DMS153 treated with DMSO at 0.1 percent for 48 hours (cell line): Measurements from ENCODE around the gene CFI.
"Not testable (repeated sequence)": the region's sequence is repeated elsewhere in the genome, so short reads cannot be mapped to it uniquely, and the experiment has no call there.

ENCODE experiments used
- DNase-seq: peaks from one replicate; lab custom pipeline; 2025; ENCODE audit not compliant: unreplicated experiment; lab: John Stamatoyannopoulos, UW

The CFI gene

DNA sequence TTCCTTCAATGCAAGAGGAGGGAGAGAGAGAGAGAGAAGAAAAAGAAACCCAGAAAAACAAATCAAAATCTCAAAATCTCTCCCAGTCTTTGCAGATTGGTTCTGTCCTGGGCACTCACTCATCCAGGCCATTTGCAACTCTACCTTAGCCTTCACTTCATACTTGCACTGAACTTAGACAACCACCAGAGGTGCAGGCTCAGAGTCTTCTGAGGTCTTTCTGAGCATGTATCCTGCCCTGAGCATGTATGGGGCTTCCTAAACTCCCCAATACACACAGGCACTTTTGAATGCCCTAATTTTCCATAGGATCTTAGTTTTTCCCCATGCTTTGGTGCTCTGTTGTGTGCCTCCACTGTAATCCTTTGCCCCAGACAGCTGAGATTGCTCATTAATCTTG is 2.9 kb downstream of the CFI start:
- no peak for DNase-seq

DNA sequence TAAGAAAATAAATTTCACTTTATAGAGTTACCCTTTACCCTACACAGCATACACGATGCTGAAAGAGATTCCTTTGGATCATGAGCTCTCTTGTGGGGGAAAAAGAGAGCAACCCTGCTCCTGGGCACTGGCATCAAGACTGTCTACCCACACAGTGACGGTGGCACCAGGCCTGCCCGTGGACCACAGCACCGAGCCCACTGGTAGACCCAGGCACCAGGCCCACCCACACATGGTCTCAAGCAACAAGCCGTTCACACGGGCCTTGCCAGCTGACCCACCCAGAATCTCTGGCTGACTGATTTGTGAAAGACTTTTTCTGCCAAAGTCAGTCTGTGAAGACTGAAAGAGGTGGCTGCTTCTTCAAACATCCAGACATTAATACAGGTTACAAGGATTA is 6.7 kb downstream of the CFI start:
- no peak for DNase-seq

DNA sequence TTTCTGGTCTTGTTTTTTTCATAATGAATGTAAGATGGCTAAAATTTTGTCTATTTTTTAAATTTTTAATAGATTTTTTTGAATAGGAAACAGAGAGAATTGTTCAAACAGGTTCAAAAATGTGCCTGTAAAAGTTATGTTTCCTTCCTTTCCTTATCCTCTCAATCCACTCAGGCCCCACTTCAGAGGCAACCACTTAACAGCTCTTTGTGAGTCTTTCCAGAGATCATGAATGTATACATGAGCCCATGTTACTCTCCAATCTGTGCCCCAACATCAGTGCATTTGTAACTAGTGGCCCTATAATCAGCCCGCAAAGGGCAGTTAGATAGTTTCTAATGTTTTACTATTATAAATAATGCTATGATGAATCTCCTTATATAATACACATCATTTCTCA is 14.0 kb downstream of the CFI start:
- DNase-seq: no peak

DNA sequence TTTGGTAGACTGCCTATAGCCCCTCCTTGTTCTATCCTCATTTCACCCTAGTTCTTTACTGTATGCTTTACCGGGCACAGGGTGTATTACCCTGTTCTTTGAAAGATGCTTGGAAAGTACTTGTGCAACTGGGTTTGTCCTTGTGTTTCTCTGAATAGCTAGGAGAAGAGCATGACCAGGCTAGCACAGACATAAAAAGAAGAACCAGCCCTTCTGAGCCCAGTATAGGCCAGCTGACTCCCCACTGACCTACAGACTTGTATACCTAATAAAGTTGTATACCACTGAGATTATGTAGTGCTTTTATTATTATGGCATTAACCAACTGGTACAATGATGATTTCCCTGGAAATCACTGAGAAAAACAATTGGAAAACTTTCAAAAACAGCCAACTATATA is 15.0 kb downstream of the CFI start:
- DNase-seq: no peak

DNA sequence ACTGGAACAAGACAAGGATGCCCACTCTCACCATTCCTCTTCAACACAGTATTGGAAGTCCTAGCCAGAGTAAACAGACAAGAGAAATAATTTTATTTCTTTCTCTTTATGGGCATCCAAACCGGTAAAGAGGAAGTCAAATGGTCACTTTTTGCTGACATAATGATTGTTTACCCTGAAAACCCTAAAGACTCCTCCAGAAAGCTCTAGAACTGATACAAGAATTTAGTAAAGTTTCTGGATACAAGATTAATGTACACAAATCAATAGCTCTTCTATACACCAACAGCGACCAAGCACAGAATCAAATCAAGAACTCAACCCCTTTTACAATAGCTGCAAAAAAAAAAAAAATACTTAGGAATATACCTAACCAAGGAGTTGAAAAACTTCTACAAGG is 19.7 kb downstream of the CFI start:
- DNase-seq: not testable (repeated sequence)

DNA sequence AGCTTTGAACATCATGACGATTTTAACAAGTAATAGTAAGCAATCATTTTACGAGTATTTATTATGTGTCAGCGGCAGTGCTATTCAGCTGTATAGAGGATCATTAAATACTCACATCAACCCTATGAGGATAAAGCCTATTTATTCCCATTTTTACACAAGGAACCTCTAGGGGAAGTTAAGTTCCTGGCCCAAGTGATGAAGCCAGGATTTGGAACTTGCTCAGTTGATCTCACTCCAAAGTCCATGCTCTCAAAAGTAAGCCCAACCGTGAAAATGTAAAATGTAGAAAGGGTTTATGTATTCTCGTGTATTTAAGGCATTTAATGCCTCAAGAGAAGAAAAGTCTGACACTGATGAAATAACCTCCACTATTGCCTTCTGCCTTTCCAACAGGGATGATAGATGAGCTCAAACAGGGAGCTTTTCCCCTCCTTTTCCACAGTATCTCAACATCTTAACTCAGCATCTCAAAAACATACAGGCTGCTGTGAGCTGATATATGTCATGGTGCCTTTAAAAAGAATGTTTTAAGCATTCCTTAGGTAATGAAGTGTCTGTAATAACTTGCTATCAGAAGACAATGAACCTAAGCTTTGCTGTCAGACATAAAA is 36.9 kb downstream of the CFI start:
- no peak for DNase-seq

DNA sequence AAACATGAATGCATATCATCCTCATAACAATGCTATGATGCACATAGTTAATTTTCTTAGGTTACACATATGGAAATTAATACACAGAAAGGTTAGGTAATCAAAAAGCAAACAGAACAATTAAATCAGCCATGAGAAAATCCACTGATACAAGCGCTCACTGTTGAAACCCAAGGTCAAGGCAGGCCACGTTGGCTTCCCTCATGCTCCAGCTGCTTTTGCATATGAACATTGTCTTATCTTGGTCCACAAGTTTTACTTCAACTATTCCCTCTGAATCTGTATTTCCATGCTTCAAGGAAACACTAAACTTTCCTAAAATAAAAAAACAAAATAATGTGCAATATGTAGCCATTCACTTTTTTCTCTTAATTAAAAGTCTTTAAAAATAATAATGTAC is 37.4 kb downstream of the CFI start:
- no peak for DNase-seq

DNA sequence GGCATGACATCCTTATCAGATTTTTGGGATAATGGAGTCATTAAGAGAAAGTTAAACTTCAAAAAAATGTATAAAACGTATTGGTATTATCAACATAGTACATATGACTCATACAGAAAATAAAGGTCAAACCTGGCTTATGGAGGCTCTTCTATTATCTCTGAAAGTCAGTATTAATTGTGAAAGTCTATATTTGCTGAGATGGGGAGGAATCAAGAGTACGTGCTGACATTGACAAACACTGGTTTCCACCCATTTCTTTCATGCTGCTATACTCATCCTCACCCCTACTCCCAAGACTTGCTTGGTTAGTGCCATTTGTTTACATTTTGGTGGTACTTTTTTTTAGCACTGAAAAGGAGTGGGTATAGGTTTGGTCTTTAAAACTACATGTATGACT is 41.1 kb downstream of the CFI start:
- no peak for DNase-seq

DNA sequence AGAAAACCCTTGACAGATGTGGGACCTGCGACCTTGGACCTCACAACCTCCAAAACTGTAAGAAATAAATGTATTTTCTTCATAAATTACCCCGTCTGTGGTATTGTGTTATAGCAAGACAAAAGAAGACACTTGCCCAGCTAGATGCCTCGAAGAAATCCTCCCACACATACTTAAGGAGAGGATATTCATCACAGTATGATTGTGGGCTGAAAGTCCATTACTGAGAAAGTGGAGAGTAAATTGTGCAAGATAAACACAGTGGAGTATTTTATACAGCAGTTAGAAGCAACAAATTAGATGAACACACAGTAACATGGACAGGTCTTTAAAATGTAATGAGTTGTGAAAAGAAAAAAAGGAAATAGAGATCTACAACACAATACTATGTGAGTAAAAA is 46.1 kb downstream of the CFI start:
- no peak for DNase-seq

DNA sequence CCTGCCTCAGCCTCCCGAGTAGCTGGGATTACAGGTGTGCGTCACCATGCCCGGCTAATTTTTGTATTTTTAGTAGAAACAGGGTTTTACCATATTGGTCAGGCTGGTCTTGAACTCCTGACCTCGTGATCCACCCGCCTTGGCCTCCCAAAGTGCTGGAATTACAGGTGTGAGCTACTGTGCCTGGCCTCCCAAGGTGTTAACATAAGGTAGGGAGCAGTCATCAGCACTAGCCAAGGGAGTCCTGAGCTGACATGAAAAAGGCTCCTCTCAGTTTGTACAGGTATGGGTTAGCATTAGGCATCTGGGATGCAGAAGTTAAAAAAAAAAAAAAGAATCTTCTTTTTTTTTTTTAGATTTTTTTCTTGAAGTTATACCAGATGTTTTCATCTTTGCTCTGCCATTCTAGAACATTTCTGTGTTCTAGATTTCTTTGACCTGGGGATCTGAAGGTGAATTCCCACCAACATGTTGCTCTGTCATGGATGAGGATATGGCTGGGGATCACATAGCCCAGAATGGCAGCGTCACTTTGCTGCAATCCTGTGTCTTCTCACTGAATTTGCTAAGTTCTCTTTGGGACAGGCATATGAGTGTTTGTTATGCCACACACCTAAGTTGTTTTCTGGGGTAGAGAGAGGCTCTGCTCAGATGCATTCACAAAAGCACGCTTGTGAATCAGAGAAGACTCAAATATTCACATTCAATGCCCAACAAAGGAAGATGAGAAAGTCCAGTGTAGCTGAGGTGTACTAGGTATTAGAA is 47.5 kb downstream of the CFI start:
- DNase-seq: no peak

DNA sequence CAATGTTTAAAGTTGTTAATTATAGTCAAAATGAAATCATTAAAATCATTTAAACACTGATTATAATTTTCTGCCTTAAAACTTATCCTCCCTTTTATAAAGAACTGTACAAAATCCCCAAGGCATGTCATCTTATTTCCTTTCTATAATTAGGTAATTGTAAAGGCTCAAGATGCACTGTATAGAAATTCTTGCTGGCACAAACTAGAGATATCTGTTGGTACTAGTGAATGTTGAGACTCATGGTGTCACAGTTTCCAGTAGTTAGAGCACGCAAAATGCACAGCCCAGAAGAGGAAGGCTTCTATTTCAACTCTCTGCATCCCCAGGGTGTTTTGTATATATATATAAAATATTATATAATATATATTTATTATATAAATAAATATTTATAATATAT is 49.3 kb downstream of the CFI start:
- DNase-seq: no peak

DNA sequence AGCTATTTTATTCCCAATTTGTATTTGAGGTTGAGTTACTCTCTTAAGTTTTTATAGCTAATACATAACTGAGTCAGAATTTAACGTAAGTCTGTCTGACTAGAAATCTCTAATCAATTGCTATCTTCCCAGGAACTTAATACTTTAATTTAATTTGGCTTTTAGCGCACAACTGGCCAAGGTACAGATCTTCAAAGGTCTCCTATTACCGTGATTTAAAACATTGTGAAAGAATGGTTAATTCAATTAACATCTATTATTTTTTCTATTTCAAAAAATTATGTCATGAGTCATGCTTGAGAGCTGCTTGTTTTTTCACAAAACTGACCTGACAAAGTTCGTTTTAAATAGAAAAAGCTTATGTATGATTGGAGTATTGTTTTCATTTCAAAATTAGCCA is 49.9 kb downstream of the CFI start:
- DNase-seq: no peak

DNA sequence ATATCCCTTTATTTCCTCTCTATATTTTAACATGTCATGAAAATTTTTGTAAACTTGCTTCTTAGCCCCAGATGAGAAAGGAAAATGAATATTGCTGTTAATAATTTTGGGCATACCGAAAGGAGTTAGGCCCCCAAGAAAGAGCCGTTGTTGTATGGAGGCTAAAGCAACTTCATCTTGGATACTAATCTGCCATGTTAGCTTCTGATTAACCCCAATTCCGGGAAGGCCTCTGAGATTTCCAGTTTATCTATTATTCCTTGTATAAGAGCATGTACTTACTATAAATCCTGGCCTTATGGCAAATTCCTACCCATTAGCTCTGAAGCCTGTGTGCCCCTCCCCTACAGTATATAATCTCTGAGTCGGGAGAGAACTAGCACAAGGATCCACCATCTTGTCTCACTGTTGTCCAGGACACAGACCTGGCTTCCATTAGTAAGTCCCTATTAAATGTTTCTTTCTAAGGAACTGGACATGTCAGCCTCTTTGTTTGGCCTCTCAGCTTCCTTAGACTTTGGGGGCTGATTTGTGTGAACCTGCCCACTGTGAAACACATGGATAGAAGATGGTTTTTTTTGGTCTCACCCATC is 51.1 kb downstream of the CFI start:
- DNase-seq: no peak

DNA sequence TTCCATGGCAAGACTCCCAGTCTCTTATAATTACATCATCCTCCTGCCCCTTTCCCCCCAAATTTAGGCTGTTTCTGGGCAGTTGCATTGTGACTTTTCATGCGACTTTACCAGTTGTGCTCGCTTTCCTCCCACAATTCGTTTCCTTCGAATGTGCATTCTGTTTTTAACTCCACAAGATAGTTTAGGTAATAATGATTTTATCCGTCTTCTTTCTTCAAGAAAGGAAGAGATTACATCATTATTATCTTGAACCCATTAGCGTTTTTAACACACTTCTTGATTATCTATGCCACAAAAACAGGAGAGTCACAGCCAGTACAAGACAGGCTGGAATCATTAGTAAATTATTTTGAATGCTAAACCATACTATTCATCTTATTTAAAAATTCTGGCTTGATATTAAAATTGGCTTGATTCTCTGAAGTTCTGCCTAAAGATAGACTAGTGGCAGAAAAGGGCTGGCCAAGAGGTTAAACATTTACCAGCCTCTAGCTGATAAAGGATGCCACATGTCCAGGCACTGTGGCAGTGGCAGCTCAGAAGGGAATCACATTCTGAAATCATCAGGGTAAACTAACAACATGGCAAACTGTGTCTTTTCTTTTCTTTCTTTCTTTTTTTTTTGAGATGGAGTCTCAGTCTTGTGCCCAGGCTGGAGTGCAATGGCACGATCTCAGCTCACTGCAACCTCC is 52.3 kb downstream of the CFI start:
- DNase-seq: no peak

DNA sequence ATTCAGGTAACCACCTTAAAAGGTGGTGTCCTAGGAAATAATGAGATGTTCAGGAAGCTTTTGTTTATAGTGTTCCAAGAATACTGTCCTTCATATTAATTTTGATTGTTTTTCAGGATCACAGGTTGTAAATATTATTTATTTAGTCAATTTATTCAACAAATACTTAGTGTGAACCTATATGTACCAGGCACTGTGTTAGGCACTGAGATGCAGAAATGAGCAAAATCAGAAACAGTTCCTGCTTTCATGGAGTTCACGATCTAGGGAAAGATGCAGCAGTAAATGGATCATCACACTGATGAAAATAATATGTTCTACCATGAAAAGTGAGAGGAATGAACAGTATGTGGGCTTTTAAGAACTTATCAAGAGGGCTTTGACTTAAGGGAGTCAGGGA is 53.7 kb downstream of the CFI start:
- no peak for DNase-seq

DNA sequence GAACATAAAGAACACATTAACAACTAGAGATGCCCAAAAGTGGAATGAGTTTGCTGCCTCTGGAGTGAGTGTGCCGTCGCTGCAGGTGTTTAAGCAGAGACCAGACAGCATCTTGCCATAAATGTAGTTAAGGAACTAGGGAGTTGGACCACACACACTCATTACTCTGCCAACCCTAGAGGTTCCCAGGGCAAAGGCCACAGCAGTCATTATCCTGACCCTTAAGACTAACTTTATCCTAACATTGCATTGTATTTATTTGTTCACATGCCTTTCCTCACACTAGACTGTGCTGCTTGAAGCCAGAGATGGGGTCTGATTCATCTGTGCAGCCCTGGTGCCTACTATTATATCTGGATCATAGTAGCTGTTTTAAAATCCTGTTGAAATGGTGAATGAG is 55.1 kb downstream of the CFI start:
- no peak for DNase-seq

DNA sequence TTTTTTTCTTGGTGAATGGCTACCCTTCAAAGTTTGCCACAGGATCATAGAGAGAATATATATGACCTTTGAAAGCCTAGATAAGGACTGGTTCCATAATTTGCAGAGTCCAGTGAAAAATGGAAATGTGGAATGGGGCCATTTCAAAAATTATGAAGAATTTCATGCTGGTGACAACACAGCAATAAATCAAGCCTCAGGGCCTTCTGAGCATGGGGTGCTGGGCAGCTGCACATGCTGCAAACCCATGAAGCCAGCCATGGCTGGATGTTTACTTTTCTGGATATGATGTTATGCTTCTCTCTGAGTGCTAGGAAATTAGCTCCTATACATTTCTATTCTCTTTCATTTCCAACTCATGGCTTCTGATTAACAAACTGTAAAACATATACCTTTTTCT is 56.0 kb downstream of the CFI start:
- no peak for DNase-seq

DNA sequence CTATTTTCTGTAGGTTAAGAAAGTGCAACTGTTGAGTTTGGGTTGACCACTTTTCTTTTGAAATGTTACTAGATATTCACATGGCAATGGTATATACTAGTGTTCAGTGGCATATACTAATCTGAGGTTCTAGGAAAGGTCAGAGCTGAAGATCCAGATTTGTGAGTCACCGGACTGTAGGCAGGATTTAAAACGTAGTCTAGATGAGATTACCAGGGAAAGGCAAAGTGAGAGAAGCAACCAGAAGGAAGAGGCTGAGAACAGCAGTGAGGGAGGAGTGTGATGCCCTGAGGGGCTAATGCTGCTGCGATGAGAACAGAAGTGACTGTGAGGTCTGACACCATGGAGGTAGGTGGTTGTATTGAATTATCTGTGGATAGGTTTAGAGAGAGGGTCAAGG is 62.3 kb downstream of the CFI start:
- no peak for DNase-seq

DNA sequence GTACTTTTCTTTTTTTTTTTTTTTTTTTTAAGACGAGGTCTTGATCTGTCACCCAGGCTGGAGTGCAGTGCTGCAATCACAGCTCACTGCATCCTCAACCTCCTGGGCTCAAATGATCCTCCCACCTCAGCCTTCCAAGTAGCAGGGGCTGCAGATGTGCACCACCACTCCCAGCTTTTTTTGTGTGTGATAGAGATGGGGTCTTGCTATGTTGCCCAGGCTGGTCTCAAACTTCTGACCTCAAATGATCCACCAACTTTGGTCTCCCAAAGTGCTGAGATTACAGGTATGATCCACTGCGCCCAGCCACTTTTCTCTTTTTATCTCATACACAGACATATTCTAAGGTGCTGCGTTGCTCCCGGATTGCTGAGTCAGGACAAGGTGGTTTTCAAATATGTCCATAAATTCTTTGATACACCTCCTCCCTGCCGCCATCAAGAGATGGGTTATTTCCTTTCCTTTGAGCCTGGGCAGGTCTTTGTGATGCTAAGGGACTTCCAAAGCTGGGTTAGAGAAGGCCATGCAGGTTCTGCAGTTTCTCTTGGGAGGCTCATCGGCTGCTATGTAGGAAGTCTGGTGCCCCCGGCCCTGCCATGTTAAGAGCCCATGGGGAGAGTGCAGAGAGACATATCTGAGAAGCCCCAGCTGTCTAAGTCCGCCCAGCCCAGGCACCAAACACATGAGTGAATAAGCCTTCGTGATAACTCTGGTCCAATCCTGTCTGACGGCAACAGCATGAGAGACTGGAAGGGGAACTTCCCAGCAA is 63.5 kb downstream of the CFI start:
- DNase-seq: no peak

DNA sequence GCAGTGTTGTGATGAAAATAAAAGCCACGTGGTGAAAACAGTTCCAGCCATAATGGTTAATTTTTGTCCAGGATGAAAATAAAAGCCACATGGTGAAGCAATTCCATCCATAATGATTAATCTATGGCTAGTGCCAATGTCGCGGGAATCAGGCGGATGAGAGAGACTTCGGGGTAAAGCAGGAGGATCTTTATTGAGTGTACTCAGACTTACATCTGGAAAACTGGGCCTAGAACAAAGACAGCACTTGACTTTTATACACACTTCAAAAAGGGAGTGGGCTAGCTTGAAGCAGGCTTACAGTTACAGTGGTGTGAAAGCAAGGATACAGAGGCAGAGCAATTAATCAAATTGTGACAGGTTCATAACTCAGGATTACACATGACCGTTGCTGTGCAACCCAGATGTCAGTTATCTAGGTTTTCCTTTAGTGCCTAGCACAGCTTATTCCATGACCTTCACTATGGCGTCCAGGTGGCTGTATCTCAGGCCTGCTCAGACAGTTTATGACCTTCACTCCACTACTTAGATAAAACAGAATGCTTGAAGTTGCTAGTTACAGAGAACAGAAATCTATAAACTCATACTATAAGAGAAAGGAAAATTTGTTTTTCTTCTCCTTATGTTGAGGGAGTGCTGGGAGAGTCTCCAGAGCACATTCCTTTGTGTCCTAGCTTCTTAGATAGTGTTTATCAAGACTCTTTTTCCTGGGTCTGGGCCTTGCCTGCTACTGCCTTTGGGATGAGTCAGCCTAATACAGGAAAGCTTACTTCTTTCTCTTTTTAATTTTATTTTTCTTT is 66.0 kb downstream of the CFI start:
- DNase-seq: no peak

DNA sequence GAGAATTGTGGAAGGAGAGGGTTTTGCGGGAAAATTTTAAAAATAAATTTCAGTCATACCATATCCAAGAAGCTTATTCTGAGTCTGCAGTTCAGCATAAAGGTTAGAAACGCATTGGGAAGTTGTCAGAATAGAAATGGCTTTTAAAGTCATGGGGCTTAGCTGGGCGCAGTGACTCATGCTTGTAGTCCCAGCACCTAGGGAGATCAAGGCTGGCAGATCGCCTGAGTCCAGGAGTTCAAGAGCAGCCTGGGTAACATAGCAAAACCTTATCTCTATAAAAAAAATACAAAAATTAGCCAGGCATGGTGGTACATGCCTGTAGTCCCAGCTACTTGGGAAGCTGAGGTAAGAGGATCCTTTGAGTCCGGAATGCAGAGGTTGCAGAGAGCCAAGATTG is 68.1 kb downstream of the CFI start:
- DNase-seq: no peak
